ENCODE results near the gene ABHD12B.

DNA sequence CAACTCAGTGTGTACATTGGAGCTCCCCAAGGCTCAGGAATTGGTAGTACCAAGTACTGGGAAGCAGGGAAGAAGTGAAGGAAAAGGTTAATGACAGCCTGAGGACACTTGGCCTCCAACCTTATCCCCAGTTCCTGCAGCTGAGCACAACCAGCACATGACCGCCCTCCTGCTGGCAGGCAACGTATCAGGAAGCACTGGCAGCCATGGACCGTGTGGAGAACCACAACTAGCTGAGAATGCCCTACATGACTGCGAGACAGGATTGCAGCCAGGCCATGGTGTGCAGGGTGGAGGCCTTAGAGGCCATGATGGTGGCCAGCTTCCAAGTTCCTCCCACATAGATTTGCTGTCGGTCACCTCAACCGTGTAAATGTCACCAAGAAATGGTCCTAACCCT, 45.6 kb downstream of the ABHD12B start:
- TF ChIP-seq CTCF (conservative IDR thresholded peaks at IDR 0.05 in 1 of 2, IDR thresholded peaks at IDR 0.05 in 1 of 2; ENCODE audit: low read depth in 1 of 2, low read length in 2 of 2) = no peak
- no peak for TF ChIP-seq EZH2 (IDR thresholded peaks at IDR 0.05; ENCODE audit: low read length, missing control alignments)

Data from fibroblast of lung (primary cell).